Anterior cingulate cortex (tissue), 58 donors: ENCODE measurements around the gene FAM240A.

Experiments used
- DNase-seq, 58 donors: peaks; one replicate each; lab custom pipeline; 2025; lab: John Stamatoyannopoulos, UW

The FAM240A gene

GRCh38 chr3:46619845-46620778, 7.8 kb downstream of the FAM240A start:
- no peak for DNase-seq

- no peak for DNase-seq
These were observed 12.2 kb downstream of the FAM240A start for GRCh38 chr3:46624533-46624932.

- DNase-seq = no peak
These were observed 12.7 kb downstream of the FAM240A start for GRCh38 chr3:46624975-46625490.

- no peak for DNase-seq
These were observed 13.7 kb downstream of the FAM240A start for GRCh38 chr3:46626039-46626438.

GRCh38 chr3:46627078-46627477, 14.8 kb downstream of the FAM240A start:
- no peak for DNase-seq

GRCh38 chr3:46628901-46629369, 16.6 kb downstream of the FAM240A start:
- DNase-seq = peak in 28 of 58 donors; percentile 7 to 71 (median 26)

- DNase-seq = peak in 53 of 58 donors; percentile 15 to 81 (median 61)
These were observed 17.5 kb downstream of the FAM240A start for GRCh38 chr3:46629551-46630517.

GRCh38 chr3:46632792-46633191, 20.5 kb downstream of the FAM240A start:
- no peak for DNase-seq

- DNase-seq = no peak
These were observed 22.5 kb downstream of the FAM240A start for GRCh38 chr3:46634856-46635255.

- DNase-seq = no peak
These were observed 26.9 kb downstream of the FAM240A start for GRCh38 chr3:46639221-46639620.

GRCh38 chr3:46640927-46641326, 28.6 kb downstream of the FAM240A start:
- no peak for DNase-seq

- DNase-seq = no peak
These were observed 30.6 kb downstream of the FAM240A start for GRCh38 chr3:46642971-46643370.

GRCh38 chr3:46643701-46644100, 31.4 kb downstream of the FAM240A start:
- DNase-seq = no peak

GRCh38 chr3:46646700-46647099, 34.4 kb downstream of the FAM240A start:
- DNase-seq = no peak

GRCh38 chr3:46648096-46648495, 35.8 kb downstream of the FAM240A start:
- DNase-seq = no peak

- no peak for DNase-seq
These were observed 37.1 kb downstream of the FAM240A start for GRCh38 chr3:46649436-46649835.

GRCh38 chr3:46651084-46651483, 38.8 kb downstream of the FAM240A start:
- no peak for DNase-seq

- DNase-seq = no peak
These were observed 42.9 kb downstream of the FAM240A start for GRCh38 chr3:46655271-46655670.

- DNase-seq = no peak
These were observed 44.6 kb downstream of the FAM240A start for GRCh38 chr3:46656778-46657556.

- no peak for DNase-seq
These were observed 47.0 kb downstream of the FAM240A start for GRCh38 chr3:46659285-46659684.
